HG02981 (cell line): Measurements from ENCODE around the gene TJP2.

ENCODE experiments used
- ATAC-seq: cut with Tn5 transposase; IDR thresholded peaks from one replicate; pipeline ENCODE4 v1.9.1; 2021; ENCODE audit warnings: mild to moderate bottlenecking, moderate library complexity; ENCODE audit not compliant: unreplicated experiment

Gene TJP2

GRCh38 chr9:69221036-69221435, 47.0 kb downstream of the TJP2 start:
- no peak for ATAC-seq

DNA sequence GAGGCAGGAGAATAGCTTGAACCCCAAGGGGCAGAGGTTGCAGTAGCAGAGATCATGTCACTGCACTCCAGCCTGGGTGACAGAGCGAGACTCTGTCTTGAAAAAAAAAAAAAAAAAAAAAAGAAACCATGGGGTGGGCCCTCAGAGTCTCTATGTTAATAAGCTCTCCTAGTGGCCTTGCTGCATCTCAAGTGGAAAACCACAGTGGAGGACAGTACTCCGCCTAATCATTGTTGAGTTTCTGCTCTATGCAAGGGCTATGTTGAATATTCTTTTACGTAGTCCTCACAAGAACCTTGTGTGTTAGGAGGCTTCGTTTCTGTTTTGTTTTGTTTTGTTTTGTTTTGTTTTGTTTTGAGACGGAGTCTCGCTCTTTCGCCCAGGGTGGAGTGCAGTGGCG, 48.9 kb downstream of the TJP2 start:
- ATAC-seq = no peak

DNA sequence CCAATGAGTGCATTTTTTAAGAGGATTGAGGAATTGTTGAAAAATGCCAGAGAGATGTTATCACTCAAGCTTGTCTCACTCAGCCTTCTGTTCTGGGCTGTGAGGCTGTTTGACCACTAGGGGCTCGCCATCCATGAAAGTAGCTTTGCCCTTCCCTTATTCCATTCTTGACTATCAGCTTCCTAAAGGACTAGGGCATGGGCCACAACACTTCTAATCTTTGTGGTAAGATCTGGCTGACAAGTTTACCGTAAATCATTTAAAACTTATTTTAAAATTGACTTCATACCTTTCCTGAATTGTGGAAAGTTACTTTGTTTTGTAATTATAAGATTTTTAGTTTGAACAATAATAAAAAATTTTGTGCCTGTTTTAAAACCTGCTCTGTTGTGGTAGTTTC, 49.5 kb downstream of the TJP2 start:
- ATAC-seq = no peak

GRCh38 chr9:69229367-69229766, 55.3 kb downstream of the TJP2 start:
- no peak for ATAC-seq

DNA sequence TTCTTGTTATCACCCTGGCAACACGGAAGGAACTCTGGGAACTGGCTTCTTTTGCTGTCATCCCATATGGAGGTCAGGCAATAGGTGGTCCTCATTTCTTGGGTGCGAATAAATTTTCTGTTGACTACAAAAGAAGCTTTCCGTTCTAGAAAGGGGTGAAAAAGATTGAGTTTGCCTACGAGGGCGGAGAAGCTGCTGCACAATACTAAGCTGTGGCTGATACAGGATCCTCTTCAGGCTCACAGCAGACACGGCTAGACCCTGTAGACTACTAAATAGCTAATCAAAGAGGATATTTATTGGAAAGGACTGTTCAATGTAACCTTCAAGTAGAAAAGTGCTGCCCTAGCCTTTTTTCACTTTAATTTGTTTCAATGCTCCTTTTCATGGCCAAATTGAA, 58.1 kb downstream of the TJP2 start:
- ATAC-seq = no peak

DNA sequence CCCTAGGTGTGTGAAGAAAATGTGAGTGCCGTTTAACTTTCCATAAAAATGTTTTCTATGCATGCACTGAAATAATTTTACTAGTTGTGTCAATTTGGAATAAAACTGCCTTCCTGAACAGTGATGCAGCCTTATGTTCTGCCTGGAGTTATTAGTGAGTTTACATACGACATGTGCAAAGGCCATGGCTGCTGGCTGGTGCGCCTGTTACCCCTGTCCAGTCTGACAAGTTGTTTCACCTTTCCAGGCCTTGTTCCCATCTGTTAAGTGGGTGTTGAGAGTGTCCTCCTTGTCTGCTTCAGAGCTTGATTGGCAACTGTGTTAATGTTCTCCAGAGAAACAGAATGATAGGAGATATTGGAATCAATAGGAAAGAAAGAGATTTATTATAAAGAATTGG, 60.6 kb downstream of the TJP2 start:
- ATAC-seq = no peak

DNA sequence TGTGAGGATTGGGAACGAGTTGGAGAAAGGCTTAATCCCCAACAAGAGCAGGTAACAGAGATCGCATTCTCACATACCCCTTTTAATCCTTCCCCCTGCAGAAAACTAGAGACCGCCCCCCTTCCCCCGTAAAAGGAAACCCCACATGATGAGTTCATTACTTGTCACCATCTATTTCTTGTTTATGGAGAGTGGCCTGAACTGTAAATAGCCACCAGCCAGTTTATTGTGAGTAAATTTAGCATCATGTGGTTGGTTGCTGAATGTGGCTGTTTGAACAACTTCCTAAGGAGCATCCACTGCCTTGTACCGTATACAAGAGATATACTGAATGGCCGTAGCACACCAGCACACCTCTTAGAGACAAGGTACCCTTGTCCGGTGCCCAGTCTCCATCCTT, 62.1 kb downstream of the TJP2 start:
- no peak for ATAC-seq

- no peak for ATAC-seq
These were observed 63.7 kb downstream of the TJP2 start for GRCh38 chr9:69237702-69238295.

GRCh38 chr9:69243116-69243515, 69.0 kb downstream of the TJP2 start:
- no peak for ATAC-seq

GRCh38 chr9:69246629-69247028, 72.6 kb downstream of the TJP2 start:
- no peak for ATAC-seq

GRCh38 chr9:69248005-69248404, 73.9 kb downstream of the TJP2 start:
- no peak for ATAC-seq

DNA sequence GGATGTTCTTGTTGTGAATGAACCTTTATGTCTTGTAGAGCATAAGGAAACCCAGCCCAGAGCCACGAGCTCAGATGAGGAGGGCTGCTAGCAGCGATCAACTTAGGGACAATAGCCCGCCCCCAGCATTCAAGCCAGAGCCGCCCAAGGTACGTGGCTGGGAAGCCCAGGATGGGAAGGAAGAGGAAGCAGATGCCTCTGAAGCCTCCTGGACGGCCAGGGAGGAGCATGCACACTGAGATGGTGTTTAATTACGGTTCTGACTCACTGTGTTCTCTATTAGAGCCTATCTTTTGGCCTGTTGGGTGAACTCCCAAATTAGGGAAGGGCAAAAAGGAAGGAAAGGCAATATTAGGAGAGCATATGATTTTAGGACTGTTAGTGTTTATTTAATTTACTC, 75.3 kb downstream of the TJP2 start:
- ATAC-seq = no peak

DNA sequence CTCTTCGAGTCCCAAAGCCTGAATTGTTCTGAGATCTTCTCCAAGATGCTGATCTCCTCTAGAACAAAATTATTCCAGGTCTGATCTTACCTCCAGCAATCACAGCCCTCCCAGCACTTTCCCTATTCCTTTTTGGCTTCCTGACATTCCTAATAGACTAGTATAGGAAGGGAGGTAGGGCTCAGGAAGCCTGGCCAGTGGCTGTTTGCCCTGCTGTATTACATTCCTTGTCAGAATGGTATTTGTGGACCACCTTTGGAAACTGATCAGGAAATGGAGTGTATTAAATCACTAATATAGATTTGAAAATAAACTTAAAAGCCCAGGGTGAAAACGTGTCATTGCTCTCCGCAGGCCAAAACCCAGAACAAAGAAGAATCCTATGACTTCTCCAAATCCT, 76.6 kb downstream of the TJP2 start:
- ATAC-seq = no peak

- no peak for ATAC-seq
These were observed 78.4 kb downstream of the TJP2 start for GRCh38 chr9:69252436-69252835.

- no peak for ATAC-seq
These were observed 79.0 kb downstream of the TJP2 start for GRCh38 chr9:69253057-69253456.

DNA sequence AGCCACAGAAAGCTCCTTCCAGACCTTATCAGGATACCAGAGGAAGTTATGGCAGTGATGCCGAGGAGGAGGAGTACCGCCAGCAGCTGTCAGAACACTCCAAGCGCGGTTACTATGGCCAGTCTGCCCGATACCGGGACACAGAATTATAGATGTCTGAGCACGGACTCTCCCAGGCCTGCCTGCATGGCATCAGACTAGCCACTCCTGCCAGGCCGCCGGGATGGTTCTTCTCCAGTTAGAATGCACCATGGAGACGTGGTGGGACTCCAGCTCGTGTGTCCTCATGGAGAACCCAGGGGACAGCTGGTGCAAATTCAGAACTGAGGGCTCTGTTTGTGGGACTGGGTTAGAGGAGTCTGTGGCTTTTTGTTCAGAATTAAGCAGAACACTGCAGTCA, 80.1 kb downstream of the TJP2 start:
- no peak for ATAC-seq

- no peak for ATAC-seq
These were observed 81.5 kb downstream of the TJP2 start for GRCh38 chr9:69255591-69255990.

DNA sequence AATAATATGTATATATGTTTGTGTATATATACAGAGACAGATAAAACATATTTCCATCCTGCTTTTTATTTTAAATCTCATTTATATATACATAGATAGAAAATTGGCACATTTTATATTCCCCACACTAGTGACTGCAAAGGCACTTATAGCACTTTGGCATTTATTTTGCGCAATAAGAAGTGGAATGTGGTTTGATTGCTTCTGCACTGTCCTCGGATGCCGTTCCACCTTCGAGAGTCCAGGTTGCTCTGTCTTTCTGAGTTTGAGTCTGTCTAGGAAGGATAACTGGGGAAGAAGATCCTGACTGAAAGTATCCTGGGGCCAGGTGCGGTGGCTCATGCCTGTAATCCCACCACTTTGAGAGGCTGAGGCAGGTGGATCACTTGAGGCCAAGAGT, 84.5 kb downstream of the TJP2 start:
- no peak for ATAC-seq

GRCh38 chr9:69260161-69260560, 86.1 kb downstream of the TJP2 start:
- no peak for ATAC-seq

DNA sequence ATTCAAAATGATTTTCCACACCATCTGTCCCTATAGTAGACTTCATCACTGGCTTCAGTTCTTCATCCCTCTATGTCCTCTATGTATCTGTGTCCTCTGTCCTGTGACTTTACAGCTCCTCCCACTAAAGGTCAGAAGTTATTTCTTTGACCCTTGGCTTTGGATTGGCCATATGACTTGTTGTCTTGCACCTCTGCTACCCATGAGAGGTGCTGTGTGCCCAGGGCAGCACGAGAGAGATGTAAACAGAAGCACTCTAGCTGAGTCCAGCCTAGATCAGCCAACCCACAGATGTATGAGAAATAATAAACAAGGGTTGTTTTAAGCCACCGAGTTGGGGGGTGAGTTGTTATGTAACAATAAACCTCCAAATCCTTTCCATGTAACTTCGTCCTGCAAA, 87.6 kb downstream of the TJP2 start:
- no peak for ATAC-seq

- ATAC-seq = no peak
These were observed 90.4 kb downstream of the TJP2 start for GRCh38 chr9:69264526-69264925.

DNA sequence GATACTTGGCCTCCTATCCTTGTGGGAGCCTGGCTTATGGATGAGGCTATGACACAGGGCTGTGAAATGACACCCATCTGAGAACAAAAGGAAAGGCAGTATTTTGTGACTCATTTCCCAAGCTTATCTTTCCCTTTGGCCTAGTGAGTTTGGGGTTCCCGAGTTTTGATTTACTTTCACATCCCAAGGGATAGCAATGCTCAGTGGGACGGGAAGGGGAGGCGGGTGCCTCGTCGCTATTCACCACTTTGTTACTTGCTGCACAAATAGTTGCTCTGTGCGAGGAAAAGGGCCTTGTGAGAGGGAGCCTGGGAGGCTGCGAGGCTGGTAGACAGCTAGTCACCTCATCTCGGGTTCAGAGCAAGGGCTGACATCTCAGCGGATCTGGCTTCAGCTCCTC, 91.8 kb downstream of the TJP2 start:
- no peak for ATAC-seq

GRCh38 chr9:69272212-69272611, 98.1 kb downstream of the TJP2 start:
- ATAC-seq = no peak

DNA sequence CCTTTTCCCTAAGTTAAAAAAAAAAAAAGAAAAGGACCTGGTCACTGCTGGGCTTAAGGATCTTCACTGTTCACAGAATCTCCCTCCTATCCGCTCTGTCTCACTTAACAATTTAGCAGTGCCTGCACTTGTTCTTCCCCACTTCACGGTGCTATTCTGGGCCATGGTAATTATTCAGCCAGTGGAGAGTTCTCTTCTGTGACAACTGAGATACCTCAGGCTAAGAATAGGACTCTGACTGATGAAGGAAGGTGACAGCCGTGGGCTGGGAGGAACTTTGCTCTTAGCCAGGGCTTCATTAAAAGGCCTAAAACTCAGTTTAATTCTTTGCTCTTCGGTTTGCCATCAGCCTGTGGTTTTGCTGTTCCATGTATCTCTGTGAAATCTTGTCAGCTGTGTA, 99.1 kb downstream of the TJP2 start:
- ATAC-seq = no peak
